ENCODE measurements around the gene PRKCI.
"Not testable (repeated sequence)": the region's sequence is repeated elsewhere in the genome, so short reads cannot be mapped to it uniquely, and the experiment has no call there.

PRKCI gene

DNA sequence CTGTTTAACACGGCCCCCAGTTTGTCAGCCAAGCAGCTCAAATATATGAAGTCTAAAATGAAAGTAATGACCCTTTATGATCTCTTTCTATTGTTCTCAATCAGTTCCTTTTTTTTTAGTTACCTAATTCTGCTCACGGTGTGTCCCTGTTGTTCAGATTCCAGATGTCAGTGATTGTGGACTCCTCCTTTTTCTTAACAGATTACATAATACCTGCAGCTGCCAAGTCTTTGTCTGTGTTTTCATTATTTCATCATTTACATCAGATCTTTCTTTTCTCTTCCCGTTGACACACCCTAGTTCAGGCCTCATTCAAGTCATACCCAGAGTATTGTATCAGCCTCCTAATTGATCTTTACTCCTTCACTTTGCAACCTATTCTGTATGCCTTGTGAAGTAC lies 79.2 kb downstream of the PRKCI start:
- no peak for DNase-seq

DNA sequence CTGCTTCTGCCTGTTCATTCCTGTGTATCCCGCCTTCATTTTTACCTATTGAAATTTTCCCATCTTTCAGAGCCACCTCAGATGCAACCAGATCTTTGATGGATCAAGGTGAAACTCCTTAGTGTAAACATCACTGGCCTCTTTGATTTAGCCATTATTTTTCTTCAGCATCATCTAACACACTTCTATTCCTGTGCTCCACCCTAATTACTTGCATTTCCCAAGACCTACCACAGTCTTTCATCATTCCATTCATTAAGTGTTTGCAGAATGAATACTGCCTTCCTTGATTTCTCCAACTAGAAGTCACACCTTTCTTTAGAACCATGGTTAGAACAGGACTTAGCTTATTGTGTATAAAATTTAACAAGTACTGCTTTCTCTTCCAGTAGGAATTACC lies 79.8 kb downstream of the PRKCI start:
- no peak for DNase-seq

- DNase-seq, result no peak
These were observed 83.8 kb downstream of the PRKCI start for GRCh38 chr3:170306015-170306414.

DNA sequence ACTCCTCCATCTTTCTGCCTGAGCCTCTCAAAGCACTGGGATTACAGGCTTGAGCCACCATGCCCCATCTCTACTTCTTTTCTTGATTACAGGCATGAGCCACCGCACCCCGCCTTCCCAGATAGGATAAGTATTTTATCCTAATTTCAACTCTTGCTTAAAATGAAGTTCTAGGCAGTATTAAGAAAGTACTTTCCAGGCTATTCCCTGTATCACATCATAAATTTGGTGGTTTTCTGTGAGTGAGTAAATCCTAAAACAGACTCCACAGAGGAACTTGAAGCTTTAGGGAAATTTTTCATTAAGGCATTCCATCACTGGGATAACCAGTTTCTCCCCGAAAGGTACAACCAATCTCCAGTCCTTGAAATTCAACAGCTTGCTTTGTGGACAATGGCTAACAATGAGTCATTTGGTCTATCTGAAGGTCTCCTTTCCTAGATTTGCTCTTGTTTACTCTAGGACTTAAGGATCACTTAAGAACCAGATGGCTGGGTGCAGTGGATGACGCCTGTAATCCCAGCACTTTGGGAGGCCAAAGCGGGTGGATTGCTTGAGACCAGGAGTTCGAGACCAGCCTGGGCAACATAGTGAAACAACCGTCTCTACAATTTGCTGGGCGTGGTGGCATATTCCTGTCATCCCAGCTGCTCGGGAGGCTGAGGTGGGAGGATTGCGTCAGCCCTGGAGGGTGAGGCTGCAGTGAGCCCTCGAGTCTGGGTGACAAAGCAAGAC lies 85.6 kb downstream of the PRKCI start:
- peak; percentile 25 for DNase-seq

- no peak for DNase-seq
These were observed 86.8 kb downstream of the PRKCI start for GRCh38 chr3:170309046-170309445.

GRCh38 chr3:170317954-170318353 lies 95.7 kb downstream of the PRKCI start:
- no peak for DNase-seq

GRCh38 chr3:170320461-170321121 lies 98.4 kb downstream of the PRKCI start:
- DNase-seq, result no peak

DNA sequence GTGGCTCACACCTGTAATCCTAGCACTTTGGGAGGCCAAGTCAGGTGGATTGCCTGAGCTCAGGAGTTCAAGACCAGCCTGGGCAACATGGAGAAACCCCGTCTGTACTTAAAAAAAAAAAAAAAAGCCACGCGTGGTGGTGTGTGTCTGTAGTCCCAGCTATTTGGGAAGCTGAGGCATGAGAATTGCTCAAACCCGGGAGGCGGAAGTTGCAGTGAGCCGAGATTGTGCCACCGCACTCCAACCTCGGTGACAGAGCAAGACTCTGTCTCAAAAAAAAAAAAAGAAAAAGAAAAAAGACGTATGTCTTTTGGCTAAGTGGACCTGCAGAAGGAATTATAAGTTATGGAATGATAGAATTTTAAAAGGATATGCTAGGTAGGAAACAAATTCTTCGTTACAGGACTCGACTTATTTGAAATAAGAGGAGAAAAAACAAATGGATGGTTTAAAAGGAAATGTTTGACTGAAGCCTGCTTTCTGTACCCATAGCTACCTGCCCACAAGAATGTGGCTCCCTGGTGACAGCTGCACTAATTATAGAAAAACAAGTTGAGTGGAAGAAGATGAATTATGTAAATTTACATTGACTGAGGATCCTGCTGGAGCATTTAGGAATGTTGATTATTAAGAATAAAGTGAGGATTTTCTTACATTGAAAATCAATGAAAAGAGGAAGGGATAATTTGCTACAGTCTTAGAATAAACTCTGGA lies 99.3 kb downstream of the PRKCI start:
- DNase-seq, result no peak

- no peak for DNase-seq
These were observed 100.5 kb downstream of the PRKCI start for GRCh38 chr3:170322566-170323269.

DNA sequence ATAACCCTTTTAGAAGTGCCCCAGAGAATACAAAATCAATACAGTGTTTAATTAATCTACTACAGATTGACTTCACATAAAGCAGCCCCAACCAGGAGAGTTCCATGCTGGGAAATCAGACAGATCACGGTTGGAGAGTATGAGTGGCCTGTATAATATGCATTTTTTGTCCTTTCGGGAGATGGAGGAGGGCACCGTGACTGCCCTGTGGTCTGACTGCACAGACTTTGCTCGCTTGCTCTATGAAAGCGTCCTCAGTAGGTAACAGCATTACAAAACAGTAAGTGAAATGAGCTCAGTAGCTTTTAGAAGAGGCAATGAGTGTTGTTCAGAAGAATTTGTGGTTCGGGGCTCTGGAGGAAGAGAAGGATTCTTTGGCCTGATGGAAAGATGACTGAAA lies 101.1 kb downstream of the PRKCI start:
- DNase-seq, result no peak

DNA sequence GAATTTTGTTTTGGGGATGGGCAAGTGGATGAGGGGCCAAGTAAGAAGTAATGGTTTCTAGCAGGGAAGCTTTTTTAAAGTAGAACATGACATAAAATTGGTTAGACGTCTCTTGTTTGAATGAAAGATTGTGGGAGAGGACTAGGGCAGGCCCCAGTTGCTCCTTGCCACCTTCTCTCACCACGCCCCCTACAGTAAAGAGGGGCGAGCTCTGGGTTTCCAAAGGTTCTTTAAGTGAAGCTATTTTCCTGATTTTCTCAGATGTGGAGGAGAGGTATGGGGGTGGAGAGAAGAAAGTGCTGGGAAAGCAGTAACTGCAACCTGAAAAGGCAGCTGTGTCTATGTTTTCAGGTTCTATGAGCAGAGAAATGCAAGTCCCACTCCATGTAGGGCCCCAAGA lies 102.7 kb downstream of the PRKCI start:
- no peak for DNase-seq

- no peak for DNase-seq
These were observed 105.0 kb downstream of the PRKCI start for GRCh38 chr3:170327040-170327808.

DNA sequence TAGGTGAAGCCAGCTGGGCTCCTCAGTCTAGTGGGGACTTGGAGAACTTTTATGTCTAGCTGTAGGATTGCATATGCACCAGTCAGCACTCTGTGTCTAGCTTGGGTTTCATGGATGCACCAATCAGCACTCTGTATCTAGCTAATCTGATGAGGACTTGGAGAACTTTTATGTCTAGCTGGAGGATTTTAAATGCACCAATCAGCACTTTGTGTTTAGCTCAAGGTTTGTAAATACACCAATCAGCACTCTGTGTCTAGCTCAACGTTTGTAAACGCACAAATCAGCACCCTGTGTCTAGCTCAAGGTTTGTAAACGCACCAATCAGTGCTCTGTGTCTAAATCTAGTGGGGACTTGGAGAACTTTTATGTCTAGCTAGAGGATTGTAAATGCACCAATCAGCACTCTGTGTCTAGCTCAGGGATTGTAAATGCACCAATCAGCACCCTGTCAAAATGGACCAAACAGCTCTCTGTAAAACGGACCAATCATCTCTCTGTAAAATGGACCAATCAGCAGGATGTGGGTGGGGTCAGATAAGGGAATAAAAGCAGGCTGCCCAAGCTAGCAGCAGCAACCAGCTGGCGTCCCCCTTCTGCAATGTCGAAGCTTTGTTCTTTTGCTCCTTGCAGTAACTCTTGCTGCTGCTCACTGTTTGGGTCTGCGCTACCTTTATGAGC lies 105.8 kb downstream of the PRKCI start:
- not testable (repeated sequence) for DNase-seq

DNA sequence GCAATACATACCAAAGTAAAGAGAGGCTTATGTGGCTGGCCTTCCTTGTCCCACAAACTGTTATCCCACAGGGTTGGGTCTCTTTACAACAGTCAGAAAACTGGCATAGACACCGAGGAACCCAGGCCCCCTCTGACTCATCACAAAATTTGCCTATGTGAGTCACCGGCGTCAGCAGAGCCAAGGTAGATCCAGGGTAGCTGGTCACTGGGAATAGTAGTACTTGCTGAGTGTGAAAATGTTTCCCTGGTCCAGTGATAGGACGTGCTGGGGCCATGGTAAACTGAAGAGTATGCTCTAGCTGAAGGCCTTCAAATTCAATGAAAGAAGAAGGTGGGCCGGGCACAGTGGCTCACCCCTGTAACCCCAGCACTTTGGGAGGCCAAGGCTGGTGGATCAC lies 108.1 kb downstream of the PRKCI start:
- DNase-seq, result no peak

DNA sequence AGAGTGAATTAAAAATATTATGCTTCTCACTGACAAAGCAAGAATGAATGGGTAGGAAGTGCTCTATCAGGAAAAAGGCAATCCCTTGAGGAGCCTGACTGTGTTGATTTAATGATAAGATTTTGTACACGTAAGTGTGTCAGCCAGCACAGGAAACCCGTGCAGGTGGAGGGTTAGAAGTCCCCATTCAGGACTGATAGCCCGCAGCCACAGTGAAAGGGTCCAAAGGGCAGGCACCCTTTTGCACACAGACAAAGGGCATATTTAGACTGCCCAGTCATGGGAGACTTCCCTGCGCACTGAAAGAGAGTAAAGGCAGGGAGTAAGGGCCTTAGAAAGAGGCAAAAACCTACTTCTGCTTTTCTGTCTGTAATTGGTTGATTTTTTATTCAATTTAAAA lies 108.9 kb downstream of the PRKCI start:
- DNase-seq, result no peak

DNA sequence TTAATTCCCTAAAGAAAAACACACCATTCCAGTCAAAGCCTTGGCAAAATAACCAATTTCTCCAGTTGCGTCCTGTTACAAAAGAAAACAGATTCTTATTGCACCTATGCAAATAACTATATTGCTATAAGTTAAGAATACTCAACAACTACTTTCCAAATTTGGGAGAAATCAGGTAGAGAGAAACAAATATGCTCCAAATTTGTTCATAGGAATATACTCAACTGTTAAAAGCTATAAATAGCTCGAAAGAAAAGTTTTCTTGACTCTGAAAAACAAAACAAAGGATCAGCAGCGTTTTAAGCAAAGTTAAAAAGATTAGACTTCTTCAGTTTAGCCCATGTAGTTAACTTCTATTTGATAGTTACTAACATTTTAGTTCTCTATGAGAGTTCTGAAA lies 115.2 kb downstream of the PRKCI start:
- no peak for DNase-seq

GRCh38 chr3:170338690-170339340 lies 116.6 kb downstream of the PRKCI start:
- no peak for DNase-seq

DNA sequence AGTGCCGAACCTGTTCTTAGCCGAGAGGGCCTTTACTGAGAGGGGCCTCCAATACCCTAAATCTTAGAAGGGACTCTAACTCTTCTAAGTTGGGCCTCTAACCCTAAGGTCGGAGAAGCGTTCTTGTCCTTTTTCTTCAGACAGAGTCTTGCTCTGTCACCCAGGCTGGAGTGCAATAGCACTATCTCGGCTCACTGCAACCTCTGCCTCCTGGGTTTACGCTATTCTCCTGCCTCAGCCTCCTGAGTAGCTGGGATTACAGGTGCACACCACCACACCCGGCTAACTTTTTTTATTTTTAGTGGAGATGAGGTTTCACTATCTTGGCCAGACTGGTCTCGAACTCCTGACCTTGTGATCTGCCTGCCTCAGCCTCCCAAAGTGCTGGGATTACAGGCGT lies 120.0 kb downstream of the PRKCI start:
- DNase-seq, result not testable (repeated sequence)

DNA sequence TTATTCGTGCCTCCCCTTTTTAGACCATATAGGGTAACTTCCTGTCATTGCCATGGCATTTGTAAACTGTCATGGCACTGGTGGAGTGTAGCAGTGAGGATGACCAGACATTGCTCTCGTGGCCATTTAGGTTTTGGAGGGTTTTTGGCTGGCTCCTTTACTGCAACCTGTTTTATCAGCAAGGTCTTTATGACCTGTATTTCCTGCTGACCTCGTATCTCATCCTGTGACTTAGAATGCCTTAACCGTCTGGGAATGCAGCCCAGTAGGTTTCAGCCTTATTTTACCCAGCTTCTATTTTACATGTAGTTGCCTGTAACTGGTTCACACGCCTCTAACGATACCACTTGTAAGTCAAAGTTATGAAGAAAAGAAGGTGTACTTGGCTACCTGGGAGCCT lies 121.6 kb downstream of the PRKCI start:
- DNase-seq, result not testable (repeated sequence)

GRCh38 chr3:170344971-170345370 lies 122.7 kb downstream of the PRKCI start:
- no peak for DNase-seq

Data from DMS79 treated with DMSO at 0.1 percent for 48 hours (cell line).